Spleen (tissue), 7 donors: ENCODE data around the gene TENM3.

ENCODE experiments used
- CTCF ChIP-seq, 11 experiments: fragments of 200-600 bp in 7 of 11; fragments of 450-650 bp in 4 of 11; sonication (generic) in 4 of 11; IDR thresholded peaks in 8 of 11; conservative IDR thresholded peaks in 3 of 11; 1 replicate in 7 of 11; 2 replicates in 4 of 11; pipeline versions ENCODE4 v1.4.0 to v1.8.0; 2016 to 2021; ENCODE audit warnings: antibody characterized with exemption in 11 of 11, inconsistent platforms in 4 of 11, mild to moderate bottlenecking in 1 of 11
- POLR2A ChIP-seq, 3 donors: fragments of 450-650 bp; IDR thresholded peaks; one replicate each; pipeline ENCODE4 v1.5.1; 2017; ENCODE audit warnings: antibody characterized with exemption in 3 of 3, mild to moderate bottlenecking in 1 of 3
- donor health status: DM: no; HTN: no; CAD: no; lungs with moderate emphysema.
- donor health status: DM: no; HTN: no; CAD: no.
- donor health status: DM: no; HTN: no; CAD: no.

GRCh38 chr4:182825003-182825402, 581.8 kb downstream of the TENM3 start:
- TF ChIP-seq CTCF (IDR thresholded peaks at IDR 0.05 in 8 of 11, conservative IDR thresholded peaks at IDR 0.05 in 3 of 11) = no peak
- no peak for TF ChIP-seq POLR2A (IDR thresholded peaks at IDR 0.05)
